ENCODE measurements around the gene CPLANE1.
"Not testable (repeated sequence)": the region's sequence is repeated elsewhere in the genome, so short reads cannot be mapped to it uniquely, and the experiment has no call there.

Gene CPLANE1

DNA sequence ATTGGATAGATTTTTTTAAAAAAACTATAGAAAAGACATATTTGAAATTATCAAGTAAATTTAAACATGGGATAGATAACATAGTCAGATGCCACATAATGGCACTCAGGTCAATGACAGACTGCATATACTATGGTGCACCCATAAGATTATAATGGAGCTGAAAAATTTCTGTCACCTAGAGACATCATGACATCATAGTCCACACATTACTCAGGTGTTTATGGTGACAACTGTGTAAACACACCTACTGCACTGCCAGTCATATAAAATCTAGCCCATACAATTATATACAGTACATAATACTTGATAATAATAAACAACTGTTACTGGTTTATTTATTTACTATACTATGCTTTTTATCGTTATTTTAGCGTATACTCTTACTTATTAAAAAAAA is 58.6 kb downstream of the CPLANE1 start:
- no peak for ATAC-seq (replicated peaks)
- no peaks in the 10 kb centered on the region for H3K27me3 Mint-ChIP-seq
- peaks cover 0 to 1% of the 10 kb centered on the region in 2 donors for H3K9me3 Mint-ChIP-seq
- H3K27ac Mint-ChIP-seq, result no peak overlapping the region
- no peak for DNase-seq
- H3K4me3 Mint-ChIP-seq, result no peak overlapping the region
- H3K36me3 Mint-ChIP-seq, result peaks cover 23 to 27% of the 10 kb centered on the region in 2 donors
- no peaks in the 10 kb centered on the region for H3K4me1 Mint-ChIP-seq

DNA sequence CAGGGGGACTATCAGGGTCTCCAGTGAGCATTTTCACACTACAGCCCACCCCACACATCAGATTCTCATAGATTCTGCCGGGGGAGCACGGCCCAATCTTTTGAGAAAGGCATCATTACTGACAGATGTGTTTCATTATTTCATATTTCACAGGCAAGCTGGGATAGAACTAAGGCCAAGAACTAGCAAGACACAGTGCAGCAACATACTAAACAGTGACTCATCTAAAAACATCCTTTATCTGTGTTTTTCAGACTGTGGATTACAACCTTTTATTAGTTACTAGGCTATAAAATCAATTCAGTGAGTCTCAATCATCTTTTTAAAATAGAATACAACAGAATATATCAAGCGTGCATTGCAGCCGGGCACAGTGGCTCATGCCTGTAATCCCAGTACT is 59.8 kb downstream of the CPLANE1 start:
- H3K4me3 Mint-ChIP-seq, result no peak overlapping the region
- H3K27me3 Mint-ChIP-seq, result no peaks in the 10 kb centered on the region
- H3K9me3 Mint-ChIP-seq, result peaks cover 0 to 1% of the 10 kb centered on the region in 2 donors
- H3K27ac Mint-ChIP-seq, result no peak overlapping the region
- H3K4me1 Mint-ChIP-seq, result peaks cover 4 to 6% of the 10 kb centered on the region in 2 donors
- H3K36me3 Mint-ChIP-seq, result peaks cover 19 to 21% of the 10 kb centered on the region in 2 donors
- DNase-seq (no peak), ATAC-seq (replicated peaks) (no peak)

DNA sequence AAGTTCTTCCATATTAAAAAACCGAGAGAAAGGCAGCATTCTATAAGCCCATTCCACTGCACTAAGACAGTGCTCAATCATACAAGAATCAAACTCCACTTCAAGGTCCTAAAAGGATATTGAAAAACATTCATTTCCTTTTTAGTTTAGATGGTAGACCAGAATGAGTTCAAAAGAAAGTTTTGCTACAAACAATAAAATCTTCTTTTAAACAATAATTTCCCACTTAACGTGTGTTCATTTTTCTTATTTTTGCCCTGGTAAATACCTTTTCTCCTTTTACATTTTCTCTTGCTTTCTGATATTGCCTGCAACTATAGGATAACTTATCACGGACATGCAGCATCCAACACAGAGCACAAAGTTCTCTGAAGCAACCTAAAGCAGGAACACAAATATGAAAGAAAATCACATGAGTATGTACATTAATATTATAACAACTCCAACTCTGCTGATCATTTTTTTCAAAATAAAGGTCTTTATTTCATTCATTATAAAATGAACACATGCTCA is 61.7 kb downstream of the CPLANE1 start:
- Mint-ChIP-seq H3K27me3 (no peaks in the 10 kb centered on the region), H3K27ac (no peak overlapping the region), H3K36me3 (peaks cover 14 to 24% of the 10 kb centered on the region in 2 donors), H3K9me3 (peaks cover 0 to 1% of the 10 kb centered on the region in 2 donors), H3K4me3 (no peak overlapping the region), H3K4me1 (peaks cover 4 to 6% of the 10 kb centered on the region in 2 donors)
- no peak for ATAC-seq (replicated peaks)
- no peak for DNase-seq

DNA sequence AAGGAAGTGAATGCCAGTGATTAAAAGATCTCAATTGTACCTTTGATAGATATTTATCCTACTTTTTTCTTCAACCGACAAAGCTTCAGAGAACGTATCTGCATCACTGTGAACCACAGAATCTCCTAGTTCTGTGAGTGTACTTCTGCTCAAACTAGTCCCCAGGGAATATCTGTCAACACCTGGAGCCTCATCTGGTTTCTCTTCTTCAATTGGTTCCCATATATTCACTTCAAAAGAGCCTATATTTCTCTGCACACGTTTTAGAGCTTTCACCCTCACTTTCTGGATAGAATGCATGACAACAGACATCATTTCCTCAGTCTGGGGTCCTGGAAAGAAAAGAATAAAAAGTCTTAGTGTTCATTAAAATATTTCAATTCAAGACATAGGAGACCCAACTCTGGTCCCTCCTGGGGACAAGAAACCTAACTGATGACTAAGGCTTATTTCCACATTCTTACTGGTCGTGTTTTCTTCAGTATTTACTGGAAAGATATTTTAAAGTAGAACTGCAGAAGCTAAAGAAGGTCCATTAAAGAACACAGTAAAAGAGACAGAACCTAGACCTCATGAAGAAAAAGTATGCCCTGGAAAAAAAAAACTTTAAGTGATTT is 64.3 kb downstream of the CPLANE1 start:
- Mint-ChIP-seq H3K27me3 (no peaks in the 10 kb centered on the region), H3K4me1 (peaks cover 6 to 7% of the 10 kb centered on the region in 2 donors), H3K4me3 (no peak overlapping the region), H3K27ac (peak overlapping the region; percentile 20), H3K9me3 (peaks cover 0 to 1% of the 10 kb centered on the region in 2 donors), H3K36me3 (peaks cover 15 to 26% of the 10 kb centered on the region in 2 donors)
- ATAC-seq (replicated peaks) (peak; percentile 99), DNase-seq (no peak)

DNA sequence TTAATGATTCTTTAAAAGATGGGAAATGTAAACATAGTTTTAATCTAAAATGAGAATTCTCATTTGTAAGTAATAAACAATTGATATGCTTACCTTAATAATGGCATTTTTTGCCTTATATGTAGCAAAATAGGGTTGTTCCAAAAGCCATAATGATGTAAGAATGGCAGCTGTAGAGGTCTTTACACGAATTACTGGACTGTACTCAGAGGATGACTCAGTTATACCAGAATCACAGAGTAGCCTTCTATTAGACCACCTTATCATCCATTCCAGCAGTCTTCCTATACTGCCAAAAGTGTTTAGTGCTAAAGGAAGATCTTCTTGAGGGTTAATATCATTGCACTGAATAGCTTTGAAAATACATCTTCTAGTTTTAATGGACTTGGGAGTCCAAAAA is 66.5 kb downstream of the CPLANE1 start:
- ATAC-seq (replicated peaks) (no peak), DNase-seq (no peak)
- peaks cover 6 to 7% of the 10 kb centered on the region in 2 donors for H3K4me1 Mint-ChIP-seq
- no peaks in the 10 kb centered on the region for H3K27me3 Mint-ChIP-seq
- no peak overlapping the region for H3K27ac Mint-ChIP-seq
- H3K36me3 Mint-ChIP-seq, result peaks cover 11 to 24% of the 10 kb centered on the region in 2 donors
- no peak overlapping the region for H3K4me3 Mint-ChIP-seq
- peaks cover 0 to 1% of the 10 kb centered on the region in 2 donors for H3K9me3 Mint-ChIP-seq

DNA sequence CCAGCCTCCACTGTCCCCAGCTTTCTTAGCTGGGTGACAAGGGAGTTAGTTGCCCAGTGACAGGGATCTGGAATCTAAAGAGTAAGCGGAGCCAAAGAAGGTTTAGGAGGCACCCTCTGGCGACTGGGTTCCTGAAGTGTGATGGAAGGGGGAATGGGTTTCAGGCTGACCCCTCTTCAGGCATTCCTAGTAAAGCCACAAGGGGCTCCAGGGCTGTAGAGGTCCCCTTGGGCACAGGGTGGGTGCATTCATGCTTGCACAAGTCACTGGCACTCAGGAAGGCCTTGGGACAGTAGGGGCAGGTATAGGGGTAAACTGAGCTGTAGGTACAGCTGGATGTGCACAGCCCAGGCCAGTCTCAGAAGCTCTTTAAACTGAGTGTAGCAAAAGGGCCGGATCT is 74.2 kb downstream of the CPLANE1 start:
- no peak for DNase-seq
- Mint-ChIP-seq H3K36me3 (peaks cover 29 to 40% of the 10 kb centered on the region in 2 donors), H3K27ac (no peak overlapping the region)

DNA sequence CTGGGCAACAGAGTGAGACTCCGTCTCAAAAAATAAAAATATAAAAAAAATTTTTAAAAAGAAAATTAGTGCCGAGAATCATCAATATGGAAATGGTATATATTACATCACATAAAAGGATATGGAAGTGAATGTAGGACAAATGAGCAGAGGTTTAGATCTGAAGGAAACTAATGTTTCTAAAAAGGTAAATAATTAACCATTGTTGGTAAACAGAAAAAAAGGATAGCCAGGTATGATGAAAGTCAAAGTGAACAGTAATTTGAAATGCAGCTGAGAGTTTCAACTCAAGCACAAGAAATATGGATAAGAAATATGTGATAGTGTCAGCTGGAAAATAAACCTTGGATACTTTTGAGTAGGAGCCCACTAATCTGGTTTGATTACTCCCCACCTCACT is 76.2 kb downstream of the CPLANE1 start:
- peaks cover 39 to 49% of the 10 kb centered on the region in 2 donors for H3K36me3 Mint-ChIP-seq
- ATAC-seq (replicated peaks) (no peak), DNase-seq (no peak)
- no peaks in the 10 kb centered on the region for H3K27me3 Mint-ChIP-seq
- no peaks in the 10 kb centered on the region for H3K9me3 Mint-ChIP-seq
- no peaks in the 10 kb centered on the region for H3K4me1 Mint-ChIP-seq
- H3K27ac Mint-ChIP-seq, result no peak overlapping the region
- H3K4me3 Mint-ChIP-seq, result no peak overlapping the region

More for the DNA sequence above, 74.2 kb downstream of the CPLANE1 start:
- Mint-ChIP-seq H3K4me3 (no peak overlapping the region), H3K27me3 (no peaks in the 10 kb centered on the region), H3K4me1 (no peaks in the 10 kb centered on the region), H3K9me3 (no peaks in the 10 kb centered on the region)
- no peak for ATAC-seq (replicated peaks)

DNA sequence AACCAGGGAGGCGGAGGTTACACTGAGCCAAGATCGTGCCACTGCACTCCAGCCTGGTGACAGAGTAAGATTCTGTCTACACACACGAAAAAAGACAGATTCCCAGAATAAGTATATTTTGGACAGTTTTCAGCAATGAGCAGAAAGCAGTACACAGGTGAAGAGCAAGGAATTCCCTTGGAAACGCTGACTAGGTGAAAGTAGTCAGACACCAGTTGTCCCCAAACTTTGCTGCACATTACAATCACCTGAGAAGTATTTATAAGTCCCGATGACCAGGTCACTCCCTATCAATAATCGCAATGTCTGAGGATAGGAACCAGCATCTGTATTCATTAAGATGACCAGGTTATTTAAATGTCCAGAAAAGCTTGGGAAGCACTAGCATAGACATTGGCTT is 78.3 kb downstream of the CPLANE1 start:
- H3K27me3 Mint-ChIP-seq, result no peaks in the 10 kb centered on the region
- H3K36me3 Mint-ChIP-seq, result peaks cover 28 to 40% of the 10 kb centered on the region in 2 donors
- H3K4me1 Mint-ChIP-seq, result no peaks in the 10 kb centered on the region
- no peak overlapping the region for H3K4me3 Mint-ChIP-seq
- no peaks in the 10 kb centered on the region for H3K9me3 Mint-ChIP-seq
- H3K27ac Mint-ChIP-seq, result no peak overlapping the region
- DNase-seq, result no peak
- no peak for ATAC-seq (replicated peaks)

DNA sequence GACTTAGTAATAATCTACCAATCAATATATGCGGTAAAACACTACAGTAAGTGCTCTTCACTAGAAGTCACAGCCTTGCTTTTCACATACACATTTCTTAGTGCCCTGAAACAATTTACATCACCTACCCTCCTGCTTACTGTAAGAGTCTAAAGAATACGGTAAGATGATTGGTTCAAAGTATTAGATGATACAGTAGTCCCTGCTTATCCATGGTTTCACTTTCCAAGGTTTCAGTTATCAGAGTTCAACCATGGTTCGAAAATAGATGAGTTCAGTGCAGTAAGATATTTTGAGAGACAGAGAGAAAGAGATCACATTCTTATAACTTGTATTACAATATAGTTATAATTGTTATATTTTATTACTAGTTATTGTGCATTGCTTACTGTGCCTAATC is 83.0 kb downstream of the CPLANE1 start:
- Mint-ChIP-seq H3K4me3 (no peak overlapping the region), H3K4me1 (no peaks in the 10 kb centered on the region), H3K27me3 (no peaks in the 10 kb centered on the region), H3K36me3 (peaks cover 23 to 32% of the 10 kb centered on the region in 2 donors), H3K9me3 (no peaks in the 10 kb centered on the region), H3K27ac (no peak overlapping the region)
- no peak for DNase-seq
- ATAC-seq (replicated peaks), result no peak

DNA sequence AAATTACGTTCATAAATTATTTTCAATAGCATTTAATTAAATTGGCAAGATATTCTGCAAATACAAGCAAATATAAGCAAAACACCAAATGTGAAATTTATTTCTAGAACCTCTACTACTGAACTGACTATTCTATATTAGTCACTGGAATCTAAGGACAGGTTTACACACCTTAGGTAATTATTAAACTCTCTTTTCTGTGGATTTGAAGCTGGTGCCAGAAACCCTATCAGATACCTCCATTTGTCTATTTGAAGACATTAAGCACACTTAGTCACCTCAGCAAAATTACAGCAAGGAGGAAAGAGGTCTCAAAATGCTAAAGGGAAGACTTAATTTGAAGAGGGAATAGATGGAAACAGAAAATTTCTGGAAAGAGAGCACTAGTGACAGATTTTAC is 83.4 kb downstream of the CPLANE1 start:
- no peak for DNase-seq
- no peaks in the 10 kb centered on the region for H3K9me3 Mint-ChIP-seq
- no peak for ATAC-seq (replicated peaks)
- no peaks in the 10 kb centered on the region for H3K27me3 Mint-ChIP-seq
- peaks cover 21 to 30% of the 10 kb centered on the region in 2 donors for H3K36me3 Mint-ChIP-seq
- H3K27ac Mint-ChIP-seq, result no peak overlapping the region
- no peaks in the 10 kb centered on the region for H3K4me1 Mint-ChIP-seq
- no peak overlapping the region for H3K4me3 Mint-ChIP-seq

DNA sequence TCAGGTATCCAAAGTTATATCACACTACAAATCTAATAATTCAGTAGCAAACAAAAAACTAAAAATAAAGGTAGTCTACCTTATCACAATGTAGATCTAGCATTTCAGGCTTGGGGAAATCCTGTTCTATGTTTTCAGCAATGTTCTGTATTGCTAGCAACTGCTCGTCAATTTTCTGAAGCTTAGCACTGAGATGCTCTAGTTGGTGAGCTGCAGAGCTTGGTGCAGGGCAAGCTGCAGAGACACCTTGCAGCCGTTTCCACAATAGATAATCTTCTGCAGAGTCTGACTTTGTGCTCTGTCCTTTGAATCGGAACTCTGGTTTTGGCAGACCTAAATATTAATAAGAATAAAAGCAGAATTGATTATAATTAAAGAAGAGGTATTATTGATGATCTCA is 95.5 kb downstream of the CPLANE1 start:
- no peak for DNase-seq
- Mint-ChIP-seq H3K36me3 (peaks cover 25 to 36% of the 10 kb centered on the region in 2 donors), H3K27ac (no peak overlapping the region), H3K9me3 (no peaks in the 10 kb centered on the region), H3K4me3 (no peak overlapping the region), H3K27me3 (no peaks in the 10 kb centered on the region), H3K4me1 (no peaks in the 10 kb centered on the region)
- ATAC-seq (replicated peaks), result no peak

DNA sequence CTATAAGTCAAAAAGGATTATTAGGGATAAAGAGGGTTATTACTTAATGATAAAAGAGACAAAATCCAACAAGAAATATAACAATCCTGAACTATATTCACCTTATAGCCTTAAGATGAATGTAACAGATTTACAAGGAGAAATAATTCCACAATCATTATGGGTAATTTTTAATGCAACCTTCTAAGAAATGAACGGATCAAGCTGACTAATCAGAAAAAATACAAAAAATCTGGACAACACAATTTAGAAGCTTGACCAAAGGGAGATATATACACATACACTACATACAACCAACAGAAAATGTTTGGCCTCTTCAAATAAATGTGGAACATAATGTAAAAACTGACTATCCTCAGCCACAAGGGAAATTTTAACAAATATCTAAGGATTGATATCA is 102.3 kb downstream of the CPLANE1 start:
- Mint-ChIP-seq H3K27me3 (no peaks in the 10 kb centered on the region), H3K36me3 (peaks cover 34 to 52% of the 10 kb centered on the region in 2 donors), H3K9me3 (peaks cover 9% of the 10 kb centered on the region in 2 donors), H3K4me1 (no peaks in the 10 kb centered on the region), H3K27ac (no peak overlapping the region), H3K4me3 (no peak overlapping the region)
- no peak for DNase-seq
- no peak for ATAC-seq (replicated peaks)

DNA sequence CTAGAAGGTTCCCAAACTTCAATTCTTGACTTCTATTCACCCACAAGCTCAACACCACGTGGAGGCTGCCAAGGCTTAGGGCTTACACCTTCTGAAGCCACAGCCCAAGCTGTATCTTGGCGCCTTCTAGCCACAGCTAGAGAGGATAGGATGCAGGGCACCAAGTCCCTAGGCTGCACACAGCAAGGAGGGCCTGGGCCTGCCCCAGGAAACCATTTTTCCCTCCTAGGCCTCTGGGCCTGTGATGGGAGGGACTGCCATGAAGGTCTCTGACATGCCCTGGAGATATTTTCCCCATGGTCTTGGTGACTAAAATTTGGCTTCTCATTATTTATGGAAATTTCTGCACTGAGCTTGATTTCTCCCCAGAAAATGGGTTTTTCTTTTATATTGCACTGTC is 112.5 kb downstream of the CPLANE1 start:
- ATAC-seq (replicated peaks), result no peak
- no peak for DNase-seq
- no peak overlapping the region for H3K4me3 Mint-ChIP-seq
- H3K27ac Mint-ChIP-seq, result no peak overlapping the region
- no peaks in the 10 kb centered on the region for H3K27me3 Mint-ChIP-seq
- H3K36me3 Mint-ChIP-seq, result peaks cover 59 to 69% of the 10 kb centered on the region in 2 donors
- no peaks in the 10 kb centered on the region for H3K4me1 Mint-ChIP-seq
- peaks cover 16 to 21% of the 10 kb centered on the region in 2 donors for H3K9me3 Mint-ChIP-seq

DNA sequence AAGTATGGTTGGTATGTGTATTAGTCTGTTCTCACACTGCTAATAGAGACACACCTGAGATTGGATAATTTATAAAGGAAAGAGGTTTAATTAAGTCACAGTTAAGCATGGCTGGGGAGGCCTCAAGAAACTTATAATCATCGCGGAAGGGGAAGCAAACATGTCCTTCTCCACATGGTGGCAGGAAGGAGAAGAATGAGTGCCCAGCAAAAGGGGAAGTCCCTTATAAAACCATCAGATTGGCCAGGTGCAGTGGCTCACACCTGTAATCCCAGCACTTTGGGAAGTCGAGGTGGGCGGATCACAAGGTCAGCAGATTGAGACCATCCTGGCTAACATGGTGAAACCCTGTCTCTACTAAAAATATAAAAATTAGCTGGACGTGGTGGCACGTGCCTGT is 113.9 kb downstream of the CPLANE1 start:
- Mint-ChIP-seq H3K9me3 (peaks cover 16 to 21% of the 10 kb centered on the region in 2 donors), H3K36me3 (peaks cover 56 to 63% of the 10 kb centered on the region in 2 donors)
- H3K4me1 Mint-ChIP-seq; H3K4me3 Mint-ChIP-seq; H3K27me3 Mint-ChIP-seq; ATAC-seq (replicated peaks); H3K27ac Mint-ChIP-seq; DNase-seq: not testable (repeated sequence)

DNA sequence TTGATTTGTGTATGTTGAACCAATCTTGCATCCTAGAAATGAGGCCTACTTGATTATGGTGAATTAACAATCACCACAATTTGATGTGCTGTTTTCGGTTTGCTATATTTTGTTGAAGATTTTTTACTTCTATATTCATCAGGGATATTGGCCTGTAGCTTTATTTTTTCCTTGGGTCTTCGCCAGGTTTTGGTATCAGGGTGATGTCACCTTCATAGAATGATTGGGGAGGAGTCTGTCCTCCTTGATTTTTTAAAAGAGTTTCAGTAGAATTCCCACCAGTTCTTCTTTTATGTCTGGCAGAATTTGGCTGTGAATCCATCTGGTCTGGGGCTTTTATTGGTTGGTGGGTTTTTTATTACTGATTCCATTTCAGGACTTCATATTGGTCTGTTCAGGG is 115.2 kb downstream of the CPLANE1 start:
- H3K36me3 Mint-ChIP-seq, result peaks cover 58 to 72% of the 10 kb centered on the region in 2 donors
- no peaks in the 10 kb centered on the region for H3K4me1 Mint-ChIP-seq
- DNase-seq, result no peak
- H3K4me3 Mint-ChIP-seq, result no peak overlapping the region
- ATAC-seq (replicated peaks), result no peak
- no peaks in the 10 kb centered on the region for H3K27me3 Mint-ChIP-seq
- H3K9me3 Mint-ChIP-seq, result peaks cover 20 to 21% of the 10 kb centered on the region in 2 donors
- no peak overlapping the region for H3K27ac Mint-ChIP-seq
